Thymus (tissue), 14 donors: ENCODE data around the gene GPR156. TPM values are rescaled to one million over a fixed set of nuclear protein-coding genes. Genes with fewer than 3 reads are reported as not detected.
"Not testable (repeated sequence)": the region's sequence is repeated elsewhere in the genome, so short reads cannot be mapped to it uniquely, and the experiment has no call there.

Source experiments
- DNase-seq, 9 donors: peaks; one replicate each; pipeline ENCODE4 v3.0.0-alpha.2; 2013; ENCODE audit warnings: low spot score in 9 of 9, low read depth in 6 of 9, missing footprints in 1 of 9
- H3K27ac ChIP-seq, 2 donors: one replicate each; pipeline ENCODE4 v1.5.1; 2013; ENCODE audit warnings: control low read depth in 1 of 2, low read depth in 1 of 2, low read length in 1 of 2, mild to moderate bottlenecking in 1 of 2, moderate library complexity in 1 of 2
- H3K27me3 ChIP-seq, 2 donors: one replicate each; pipeline ENCODE4 v1.5.1; 2013; ENCODE audit warnings: low read length in 1 of 2; ENCODE audit not compliant: control insufficient read depth in 2 of 2, insufficient read depth in 1 of 2
- H3K36me3 ChIP-seq, 2 donors: one replicate each; pipeline ENCODE4 v1.5.1; 2013; ENCODE audit warnings: low read length in 1 of 2, mild to moderate bottlenecking in 1 of 2, moderate library complexity in 1 of 2; ENCODE audit not compliant: control insufficient read depth in 2 of 2, insufficient read depth in 2 of 2
- H3K4me1 ChIP-seq, 2 donors: one replicate each; pipeline ENCODE4 v1.5.1; 2013; ENCODE audit warnings: low read length in 2 of 2; ENCODE audit not compliant: control insufficient read depth in 2 of 2, insufficient read depth in 2 of 2
- H3K4me3 ChIP-seq, 2 donors: one replicate each; pipeline ENCODE4 v1.5.1; 2013; ENCODE audit warnings: low read length in 2 of 2, control low read depth in 1 of 2, mild to moderate bottlenecking in 1 of 2
- H3K9me3 ChIP-seq, 2 donors: one replicate each; pipeline ENCODE4 v1.5.1; 2013; ENCODE audit warnings: low read length in 1 of 2, mild to moderate bottlenecking in 1 of 2; ENCODE audit not compliant: control insufficient read depth in 2 of 2, insufficient read depth in 1 of 2
- WGBS: extraction: QIAGEN DNeasy Blood & Tissue Kit; methylation state at CpG from one replicate; pipeline ENCODE4 v1.1.7; 2013; 5-methylcytosine and 5-hydroxymethylcytosine counted together
- long read RNA-seq, 10 donors: transcript quantifications; one replicate each; lab custom pipeline, GENCODE V29; 2026
- polyA plus RNA-seq: library from polyadenylated mRNA; stranded (reverse); fragments of 200-250 nt; gene quantifications from one replicate; pipeline ENCODE4 v1.2.3, GENCODE V29; 2013
- total RNA-seq: library from RNA; stranded (reverse); fragments of 120-200 nt; gene quantifications from one replicate; pipeline ENCODE4 v1.2.4, GENCODE V29; 2013
- donor health status: healthy.

GPR156 gene
- total RNA-seq: 0.42 TPM
- polyA plus RNA-seq: 0.11 TPM
- long read RNA-seq, donor 1: 0 reads
- long read RNA-seq, donor 2, full-length matches to known transcripts: 1 of 1 reads
- long read RNA-seq, donor 2, partial matches to known transcripts: 0 of 1 reads
- long read RNA-seq, donor 2, other reads (novel, unspliced or antisense): 0 of 1 reads
- long read RNA-seq, donor 3: 0 reads
- long read RNA-seq, donor 4, full-length matches to known transcripts: 1 of 1 reads
- long read RNA-seq, donor 4, partial matches to known transcripts: 0 of 1 reads
- long read RNA-seq, donor 4, other reads (novel, unspliced or antisense): 0 of 1 reads
- long read RNA-seq, donor 5: 0 reads
- long read RNA-seq, donor 6: 0 reads
- long read RNA-seq, donor 7: 0 reads
- long read RNA-seq, donor 8: 0 reads
- long read RNA-seq, donor 9: 0 reads
- long read RNA-seq, donor 10: 0 reads

DNA sequence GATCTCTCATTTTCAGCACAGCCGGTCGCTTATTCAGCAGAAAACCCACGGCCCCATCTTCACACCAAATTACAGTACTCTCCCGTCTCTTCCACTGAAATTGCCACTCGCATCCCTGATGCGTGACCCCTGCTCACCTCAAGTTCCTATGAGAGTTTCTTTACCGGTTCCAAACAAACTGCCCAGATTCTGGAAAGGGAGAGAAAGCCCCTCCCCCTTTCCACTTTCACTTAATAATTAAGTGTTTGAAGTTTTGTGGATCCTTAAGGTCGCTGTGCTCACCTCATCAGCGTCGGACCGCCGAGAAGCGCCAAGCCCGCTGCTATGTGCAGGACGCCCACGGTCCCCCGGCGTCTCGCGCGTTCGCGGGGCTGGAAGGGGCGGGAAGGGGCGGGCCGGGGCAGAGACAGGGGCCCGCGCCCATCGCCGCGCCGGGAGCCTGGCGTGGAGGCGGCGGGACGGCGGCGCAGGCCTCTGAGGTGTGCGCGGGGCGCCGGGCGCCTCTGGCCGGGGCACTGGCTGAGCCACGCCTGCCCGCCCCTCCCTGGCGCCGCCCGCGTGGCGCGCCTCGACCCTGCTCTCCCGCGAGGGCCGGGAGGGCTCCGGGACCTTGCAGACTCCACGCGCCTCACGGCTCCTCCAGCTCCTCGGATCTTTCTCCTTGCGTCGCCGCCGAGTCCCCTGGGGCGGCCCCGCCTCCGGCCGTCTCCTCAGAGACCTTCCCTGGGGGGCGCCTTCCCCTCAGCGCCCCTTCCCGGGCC is at the start of gene GPR156:
Gene GPR156, minus strand, starts transcription at position 476 of the 761 bp plus-strand sequence. CDS start 41,124 bp downstream, outside the sequence.
- H3K4me3 ChIP-seq: peak within 1 kb of the TSS; percentile 9 to 20

GRCh38 chr3:120332646-120333045 is 47.6 kb upstream of the GPR156 start:
- Histone ChIP-seq H3K27me3 (no peaks in the 10 kb centered on the region), H3K4me3 (no peak overlapping the region), H3K27ac (no peak overlapping the region), H3K4me1 (no peaks in the 10 kb centered on the region), H3K9me3 (no peaks in the 10 kb centered on the region), H3K36me3 (peaks cover 8 to 32% of the 10 kb centered on the region in 2 donors)
- 99% methylated on average over 8 of the region's 8 CpGs for WGBS
- DNase-seq: no peak

More for the DNA sequence above, at the start of gene GPR156:
- no peak for DNase-seq
- Histone ChIP-seq H3K27me3 (peaks cover 17 to 55% of the 10 kb centered on the region in 2 donors), H3K27ac (no peak within 1 kb of the TSS), H3K9me3 (no peaks in the 10 kb centered on the region), H3K36me3 (no peaks in the 10 kb centered on the region), H3K4me1 (no peaks in the 10 kb centered on the region)
- 6% methylated on average over 72 of the region's 72 CpGs for WGBS

DNA sequence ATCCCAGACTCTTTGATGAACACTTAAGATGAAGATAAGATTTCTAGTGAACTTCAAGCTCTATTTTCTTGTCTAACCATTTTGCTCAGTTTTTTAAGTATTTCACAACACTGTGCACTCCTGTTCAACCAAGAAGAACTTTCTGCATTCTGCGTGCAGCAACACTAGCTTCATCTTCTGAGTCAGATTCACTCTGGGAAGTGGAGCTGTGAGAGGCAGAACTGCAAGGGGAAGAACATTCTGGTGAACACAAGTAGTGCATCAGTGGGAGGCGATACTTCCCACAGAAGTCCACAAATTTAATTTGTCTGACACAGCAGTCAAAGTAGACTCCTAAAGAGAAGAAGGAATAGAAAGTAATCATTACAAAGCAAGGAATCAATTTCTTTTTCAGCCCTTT is 46.1 kb upstream of the GPR156 start:
- Histone ChIP-seq H3K27me3 (no peaks in the 10 kb centered on the region), H3K36me3 (peaks cover 8 to 34% of the 10 kb centered on the region in 2 donors), H3K27ac (no peak overlapping the region), H3K4me1 (no peaks in the 10 kb centered on the region), H3K9me3 (no peaks in the 10 kb centered on the region), H3K4me3 (no peak overlapping the region)
- 96% methylated on average over 2 of the region's 2 CpGs for WGBS
- no peak for DNase-seq

DNA sequence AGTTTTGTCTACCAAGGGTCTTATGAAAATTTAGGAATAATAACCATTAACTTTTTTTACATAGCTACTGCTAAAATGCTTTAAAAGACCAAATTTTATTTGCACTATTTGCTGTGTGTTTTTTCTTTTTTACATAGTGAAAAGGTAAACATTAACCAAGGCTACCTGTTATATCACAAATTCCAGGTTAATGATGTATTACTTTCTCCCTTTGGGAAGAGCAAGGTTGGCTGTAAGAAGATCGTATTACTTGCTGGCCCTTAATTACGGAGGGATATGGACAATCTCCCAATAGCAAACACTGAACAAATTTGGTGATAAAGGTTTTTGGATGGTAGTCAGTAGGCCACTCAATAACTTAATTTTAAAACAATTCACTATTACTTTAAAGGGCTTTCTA is 41.8 kb upstream of the GPR156 start:
- Histone ChIP-seq H3K36me3 (peaks cover 5 to 28% of the 10 kb centered on the region in 2 donors), H3K4me1 (no peaks in the 10 kb centered on the region), H3K27ac (no peak overlapping the region), H3K4me3 (no peak overlapping the region), H3K27me3 (no peaks in the 10 kb centered on the region), H3K9me3 (no peaks in the 10 kb centered on the region)
- WGBS: 98% methylated on average over 2 of the region's 2 CpGs
- no peak for DNase-seq

- Histone ChIP-seq H3K4me3 (no peak overlapping the region), H3K4me1 (no peaks in the 10 kb centered on the region), H3K27ac (no peak overlapping the region), H3K36me3 (peaks cover 4 to 16% of the 10 kb centered on the region in 2 donors), H3K9me3 (no peaks in the 10 kb centered on the region), H3K27me3 (no peaks in the 10 kb centered on the region)
- DNase-seq: no peak
- WGBS: 93% methylated on average over 1 of the region's 1 CpG
Observed at GRCh38 chr3:120324190-120324589, 39.2 kb upstream of the GPR156 start.

GRCh38 chr3:120323761-120324160 is 38.7 kb upstream of the GPR156 start:
- peaks cover 4 to 16% of the 10 kb centered on the region in 2 donors for H3K36me3 ChIP-seq
- H3K4me1 ChIP-seq, DNase-seq, H3K9me3 ChIP-seq, H3K27ac ChIP-seq, H3K27me3 ChIP-seq, H3K4me3 ChIP-seq: not testable (repeated sequence)
- WGBS: 96% methylated on average over 4 of the region's 4 CpGs

GRCh38 chr3:120311863-120312794 is 27.1 kb upstream of the GPR156 start:
- H3K4me1 ChIP-seq: no peaks in the 10 kb centered on the region
- WGBS: 96% methylated on average over 24 of the region's 24 CpGs
- no peaks in the 10 kb centered on the region for H3K27me3 ChIP-seq
- H3K36me3 ChIP-seq: no peaks in the 10 kb centered on the region
- H3K4me3 ChIP-seq: no peak overlapping the region
- no peak for DNase-seq
- peaks cover 0 to 8% of the 10 kb centered on the region in 2 donors for H3K9me3 ChIP-seq
- no peak overlapping the region for H3K27ac ChIP-seq

- Histone ChIP-seq H3K4me3 (no peak overlapping the region), H3K36me3 (no peaks in the 10 kb centered on the region), H3K9me3 (peaks cover 0 to 10% of the 10 kb centered on the region in 2 donors), H3K27me3 (peaks cover 0 to 3% of the 10 kb centered on the region in 2 donors), H3K4me1 (no peaks in the 10 kb centered on the region), H3K27ac (no peak overlapping the region)
- 76% methylated on average over 67 of the region's 72 CpGs for WGBS
- no peak for DNase-seq
Observed at GRCh38 chr3:120306519-120307455, 21.8 kb upstream of the GPR156 start.
